Measurements from ENCODE around the gene PHACTR4. TPM values are rescaled to one million over a fixed set of nuclear protein-coding genes. Genes with fewer than 3 reads are reported as not detected.

PHACTR4 gene
- total and polyA plus RNA-seq, 2 donors (not counting 3 experiments of a cell fraction or from before 2014, with no cell fraction given) = 25.4 to 61.0 TPM

DNA sequence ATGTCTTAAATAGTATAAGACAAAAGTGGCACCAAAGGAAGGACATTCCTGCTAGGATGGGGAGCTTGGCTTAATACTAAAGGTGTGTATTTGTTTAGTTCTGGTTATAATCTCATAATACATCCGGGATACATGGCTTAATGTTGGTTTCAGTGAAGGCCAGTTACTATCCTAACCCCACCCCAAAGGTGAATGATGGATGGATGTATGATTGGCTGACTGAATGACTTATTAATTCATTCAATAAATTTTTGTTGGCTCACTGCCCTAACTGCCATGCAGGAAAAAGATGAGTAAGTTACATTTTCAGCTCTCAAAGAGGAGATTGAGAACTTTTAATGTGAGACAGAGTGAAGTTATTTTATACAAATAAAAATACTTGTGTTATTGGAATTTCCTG, 52.2 kb downstream of the PHACTR4 start:
- dilution Hi-C loops (cut with MboI; ENCODE audit: extremely low pct_ligation_motif_present, low sequenced_read_pairs) = no loop called here
- CTCF ChIA-PET = interaction anchor here (1.0 to 2.7 kb wide), 6 partner anchors 10 to 49 kb away, joined by 3 to 20 read pairs (median 6); no protein-coding TSS in a partner anchor

More for the DNA sequence above, 52.2 kb downstream of the PHACTR4 start:
- Histone ChIP-seq H3K36me3 (ENCODE audit: control insufficient read depth in 2 of 2, extremely low read depth in 1 of 2, insufficient read depth in 2 of 2, low read length in 2 of 2) (no peaks in the 10 kb centered on the region), H3K4me3 (replicated peaks in 1 of 3; ENCODE audit: insufficient read depth in 1 of 3, low read depth in 1 of 3, low read length in 3 of 3) (no peak overlapping the region), H3K27ac (ENCODE audit: insufficient read depth, low read depth, low read length) (peak overlapping the region; percentile 31), H3K9ac (replicated peaks; ENCODE audit: extremely low read depth, insufficient read depth, low read length) (no peak overlapping the region), H3K9me3 (replicated peaks; ENCODE audit: control insufficient read depth, insufficient read depth, low read length) (no peaks in the 10 kb centered on the region), H3K79me2 (ENCODE audit: control insufficient read depth, insufficient read depth, low read length) (peaks cover 16% of the 10 kb centered on the region), H2AFZ (ENCODE audit: low read depth, low read length) (no peak overlapping the region), H3K4me2 (ENCODE audit: insufficient read depth, low read length) (peak overlapping the region; percentile 74), H3K27me3 (ENCODE audit: control insufficient read depth in 2 of 2, insufficient read depth in 2 of 2, low read length in 2 of 2) (no peaks in the 10 kb centered on the region), H3K9me1 (replicated peaks; ENCODE audit: control insufficient read depth, extremely low read depth, insufficient read depth, low read length) (no peaks in the 10 kb centered on the region), H4K20me1 (replicated peaks; ENCODE audit: control insufficient read depth, extremely low read depth, insufficient read depth, low read length) (no peaks in the 10 kb centered on the region), H3K4me1 (ENCODE audit: control insufficient read depth, extremely low read depth, insufficient read depth, low read length) (peaks cover 32% of the 10 kb centered on the region)
- peak; percentile 73 for FAIRE-seq
- no TSS peak for BruUV-seq (replicated peaks)
- TF ChIP-seq FOS (IDR thresholded peaks at IDR 0.05; ENCODE audit: borderline replicate concordance, insufficient read depth, low read length) (peak; percentile 9), EZH2 (IDR thresholded peaks at IDR 0.05; ENCODE audit: borderline replicate concordance, low read depth, low read length, severe bottlenecking) (no peak), GATA2 (IDR thresholded peaks at IDR 0.05; ENCODE audit: insufficient read depth, insufficient read length, low read depth, low read length) (no peak), POLR2A (IDR thresholded peaks at IDR 0.05; ENCODE audit: low read depth, low read length) (no peak), JUN (IDR thresholded peaks at IDR 0.05; ENCODE audit: borderline replicate concordance, insufficient read depth, insufficient read length, low read depth) (peak; percentile 4)
- TF ChIP-seq, protein P1, sequence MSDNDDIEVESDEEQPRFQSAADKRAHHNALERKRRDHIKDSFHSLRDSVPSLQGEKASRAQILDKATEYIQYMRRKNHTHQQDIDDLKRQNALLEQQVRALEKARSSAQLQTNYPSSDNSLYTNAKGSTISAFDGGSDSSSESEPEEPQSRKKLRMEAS (IDR thresholded peaks at IDR 0.05; ENCODE audit: insufficient read depth, insufficient read length) = no peak
- TF ChIP-seq, protein P2, sequence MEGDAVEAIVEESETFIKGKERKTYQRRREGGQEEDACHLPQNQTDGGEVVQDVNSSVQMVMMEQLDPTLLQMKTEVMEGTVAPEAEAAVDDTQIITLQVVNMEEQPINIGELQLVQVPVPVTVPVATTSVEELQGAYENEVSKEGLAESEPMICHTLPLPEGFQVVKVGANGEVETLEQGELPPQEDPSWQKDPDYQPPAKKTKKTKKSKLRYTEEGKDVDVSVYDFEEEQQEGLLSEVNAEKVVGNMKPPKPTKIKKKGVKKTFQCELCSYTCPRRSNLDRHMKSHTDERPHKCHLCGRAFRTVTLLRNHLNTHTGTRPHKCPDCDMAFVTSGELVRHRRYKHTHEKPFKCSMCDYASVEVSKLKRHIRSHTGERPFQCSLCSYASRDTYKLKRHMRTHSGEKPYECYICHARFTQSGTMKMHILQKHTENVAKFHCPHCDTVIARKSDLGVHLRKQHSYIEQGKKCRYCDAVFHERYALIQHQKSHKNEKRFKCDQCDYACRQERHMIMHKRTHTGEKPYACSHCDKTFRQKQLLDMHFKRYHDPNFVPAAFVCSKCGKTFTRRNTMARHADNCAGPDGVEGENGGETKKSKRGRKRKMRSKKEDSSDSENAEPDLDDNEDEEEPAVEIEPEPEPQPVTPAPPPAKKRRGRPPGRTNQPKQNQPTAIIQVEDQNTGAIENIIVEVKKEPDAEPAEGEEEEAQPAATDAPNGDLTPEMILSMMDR (IDR thresholded peaks at IDR 0.05; ENCODE audit: extremely low read depth in 1 of 2, insufficient read depth in 1 of 2, low read depth in 1 of 2, low read length in 2 of 2) = no peak
- DNase-seq (ENCODE audit: low read depth, low spot score) = peak; percentile 76
- POLR2A ChIA-PET = interaction anchor here (0.9 to 1.4 kb wide), 4 partner anchors 16 to 160 kb away, joined by 3 to 14 read pairs (median 5); no protein-coding TSS in a partner anchor
- intact Hi-C loops (cut with micrococcal nuclease) = loop anchor here (2.0 kb wide), 2 partner anchors 17 to 35 kb away; no protein-coding TSS in a partner anchor

All from endothelial cell of umbilical vein (primary cell).